PFSK-1 (cell line): ENCODE data around the gene KCNB1.

Experiments used
- FOXP2 ChIP-seq: optimal IDR thresholded peaks from 2 replicates; pipeline ENCODE3; 2011; ENCODE audit warnings: borderline replicate concordance, control low read depth, inconsistent platforms; ENCODE audit not compliant: insufficient read depth; ENCODE audit errors: extremely low read length, extremely low read depth
- POLR2AphosphoS5 ChIP-seq: IDR thresholded peaks from 2 replicates; pipeline ENCODE4 v1.6.1; 2012; ENCODE audit warnings: low read depth, mild to moderate bottlenecking, control low read depth, low read length, moderate library complexity
- SIN3A ChIP-seq: IDR thresholded peaks from 2 replicates; pipeline ENCODE4 v1.6.1; 2012; ENCODE audit warnings: mild to moderate bottlenecking, low read length, moderate library complexity, borderline replicate concordance; ENCODE audit not compliant: insufficient read depth
- TAF1 ChIP-seq: IDR thresholded peaks from 2 replicates; pipeline ENCODE4 v1.6.1; 2012; ENCODE audit warnings: low read length, control low read depth, borderline replicate concordance; ENCODE audit not compliant: insufficient read depth
- TF ChIP-seq, protein P1 (sequence below), 2 experiments: IDR thresholded peaks; 2 replicates each; pipeline versions ENCODE4 v1.6.1 to v1.8.0; 2011 to 2012; ENCODE audit warnings: low read depth in 2 of 2, low read length in 2 of 2, control low read depth in 1 of 2, inconsistent platforms in 1 of 2, mild to moderate bottlenecking in 1 of 2, moderate library complexity in 1 of 2; ENCODE audit not compliant: insufficient read depth in 1 of 2

The KCNB1 gene

DNA sequence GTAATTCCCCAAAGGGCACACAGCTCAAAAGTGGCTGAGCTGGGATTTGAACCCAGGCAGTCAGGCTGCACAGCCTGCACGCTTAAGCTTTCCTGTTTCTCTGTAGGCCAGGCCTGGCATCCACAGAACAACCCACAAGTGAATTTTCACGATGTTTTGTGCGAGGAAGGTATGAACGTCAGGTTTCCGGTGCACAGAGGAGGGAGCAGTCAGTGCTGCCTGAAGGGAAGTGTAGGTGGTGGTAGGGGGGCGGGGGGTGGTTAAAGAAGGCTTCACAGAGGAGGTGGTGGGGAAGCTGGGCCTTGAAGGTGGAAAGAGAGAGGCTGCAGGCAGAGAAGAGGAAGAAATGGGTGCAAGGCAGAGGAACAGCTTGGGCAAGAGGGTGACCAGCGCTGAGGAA lies 14.1 kb downstream of the KCNB1 start:
- TF ChIP-seq SIN3A, result no peak
- TF ChIP-seq, protein P1, sequence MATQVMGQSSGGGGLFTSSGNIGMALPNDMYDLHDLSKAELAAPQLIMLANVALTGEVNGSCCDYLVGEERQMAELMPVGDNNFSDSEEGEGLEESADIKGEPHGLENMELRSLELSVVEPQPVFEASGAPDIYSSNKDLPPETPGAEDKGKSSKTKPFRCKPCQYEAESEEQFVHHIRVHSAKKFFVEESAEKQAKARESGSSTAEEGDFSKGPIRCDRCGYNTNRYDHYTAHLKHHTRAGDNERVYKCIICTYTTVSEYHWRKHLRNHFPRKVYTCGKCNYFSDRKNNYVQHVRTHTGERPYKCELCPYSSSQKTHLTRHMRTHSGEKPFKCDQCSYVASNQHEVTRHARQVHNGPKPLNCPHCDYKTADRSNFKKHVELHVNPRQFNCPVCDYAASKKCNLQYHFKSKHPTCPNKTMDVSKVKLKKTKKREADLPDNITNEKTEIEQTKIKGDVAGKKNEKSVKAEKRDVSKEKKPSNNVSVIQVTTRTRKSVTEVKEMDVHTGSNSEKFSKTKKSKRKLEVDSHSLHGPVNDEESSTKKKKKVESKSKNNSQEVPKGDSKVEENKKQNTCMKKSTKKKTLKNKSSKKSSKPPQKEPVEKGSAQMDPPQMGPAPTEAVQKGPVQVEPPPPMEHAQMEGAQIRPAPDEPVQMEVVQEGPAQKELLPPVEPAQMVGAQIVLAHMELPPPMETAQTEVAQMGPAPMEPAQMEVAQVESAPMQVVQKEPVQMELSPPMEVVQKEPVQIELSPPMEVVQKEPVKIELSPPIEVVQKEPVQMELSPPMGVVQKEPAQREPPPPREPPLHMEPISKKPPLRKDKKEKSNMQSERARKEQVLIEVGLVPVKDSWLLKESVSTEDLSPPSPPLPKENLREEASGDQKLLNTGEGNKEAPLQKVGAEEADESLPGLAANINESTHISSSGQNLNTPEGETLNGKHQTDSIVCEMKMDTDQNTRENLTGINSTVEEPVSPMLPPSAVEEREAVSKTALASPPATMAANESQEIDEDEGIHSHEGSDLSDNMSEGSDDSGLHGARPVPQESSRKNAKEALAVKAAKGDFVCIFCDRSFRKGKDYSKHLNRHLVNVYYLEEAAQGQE (IDR thresholded peaks at IDR 0.05; ENCODE audit: insufficient read depth in 1 of 2, low read depth in 2 of 2, low read length in 2 of 2), result no peak
- no peak for TF ChIP-seq FOXP2
- TF ChIP-seq POLR2AphosphoS5, result no peak
- no peak for TF ChIP-seq TAF1

DNA sequence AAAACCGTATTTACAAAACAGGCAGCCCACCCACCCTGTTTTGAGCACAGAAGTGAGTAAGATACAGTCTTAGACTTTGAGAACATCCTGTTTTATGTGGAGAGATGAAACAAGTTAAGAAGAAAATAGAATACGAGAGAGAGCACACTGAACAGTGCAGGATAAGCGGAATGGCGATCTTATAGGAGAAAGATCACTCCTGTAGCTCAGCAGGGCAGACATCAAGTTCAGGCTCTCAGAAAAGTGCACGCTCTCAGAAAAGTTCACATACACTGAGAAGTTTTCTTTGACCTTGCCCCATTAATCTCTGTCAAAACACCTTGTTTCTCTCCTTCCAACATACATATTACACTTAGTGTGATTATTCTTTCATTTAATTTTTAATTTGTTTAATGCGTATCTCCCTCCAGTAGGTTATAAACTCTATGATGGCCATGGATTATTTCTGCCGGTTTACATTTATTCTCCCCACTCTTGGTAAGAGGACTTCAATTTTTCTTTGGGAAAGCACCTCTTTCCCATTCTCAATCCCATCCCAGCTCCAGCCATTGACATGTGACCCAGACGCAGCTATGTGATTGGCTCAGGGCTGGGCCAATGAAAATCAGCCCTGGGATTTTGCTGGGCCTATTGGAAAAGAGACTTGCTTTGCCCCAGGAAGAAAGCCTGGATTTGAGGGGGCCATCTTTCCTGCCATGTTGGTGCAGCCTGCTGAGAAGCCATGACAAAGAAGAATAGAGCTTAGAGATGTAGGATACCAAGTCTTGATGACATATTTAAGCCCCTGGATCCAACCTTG lies 16.2 kb downstream of the KCNB1 start:
- TF ChIP-seq FOXP2 (no peak), TAF1 (no peak), POLR2AphosphoS5 (no peak), SIN3A (no peak)
- TF ChIP-seq, protein P1 (IDR thresholded peaks at IDR 0.05; ENCODE audit: insufficient read depth in 1 of 2, low read depth in 2 of 2, low read length in 2 of 2), result no peak

DNA sequence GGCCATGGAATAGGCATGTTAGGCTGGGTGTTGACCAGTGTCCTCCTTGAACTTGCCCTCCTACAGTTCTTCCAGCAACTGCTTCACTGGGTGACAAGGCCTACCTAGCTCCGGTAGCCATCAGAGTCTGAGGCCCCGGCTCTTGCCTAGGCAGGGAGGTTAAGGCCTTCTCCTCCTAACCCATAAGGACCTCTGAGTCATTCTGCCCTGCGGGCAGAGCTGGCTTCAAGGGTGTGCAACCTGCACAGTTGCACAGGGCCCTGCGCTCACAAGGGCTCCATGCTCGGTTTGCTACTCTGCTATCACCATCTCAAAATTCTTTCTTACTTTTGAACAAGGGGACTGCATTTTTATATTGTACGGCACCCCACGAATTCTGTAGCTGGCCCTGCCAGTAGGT lies 17.9 kb downstream of the KCNB1 start:
- TF ChIP-seq, protein P1 (IDR thresholded peaks at IDR 0.05; ENCODE audit: insufficient read depth in 1 of 2, low read depth in 2 of 2, low read length in 2 of 2), result no peak
- no peak for TF ChIP-seq FOXP2

DNA sequence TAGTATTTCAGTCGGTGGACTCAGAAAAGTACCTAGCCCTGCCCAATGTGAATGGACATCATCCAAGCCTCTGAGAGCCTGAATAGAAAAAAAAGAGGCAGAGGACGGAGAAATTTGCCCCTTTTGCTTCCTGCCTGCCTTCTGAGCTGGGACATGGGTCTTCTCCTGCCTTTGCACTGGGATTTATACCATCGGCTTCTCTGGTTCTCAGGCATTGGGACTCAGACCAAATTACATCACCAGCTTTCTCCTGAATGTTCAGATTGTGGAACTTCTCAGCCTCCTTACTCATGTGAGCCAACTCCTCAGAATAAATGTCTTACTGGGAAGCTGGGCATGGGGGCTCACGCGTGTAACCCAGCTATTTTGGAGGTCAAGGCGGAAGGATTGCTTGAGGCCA lies 19.8 kb downstream of the KCNB1 start:
- TF ChIP-seq SIN3A, result no peak

DNA sequence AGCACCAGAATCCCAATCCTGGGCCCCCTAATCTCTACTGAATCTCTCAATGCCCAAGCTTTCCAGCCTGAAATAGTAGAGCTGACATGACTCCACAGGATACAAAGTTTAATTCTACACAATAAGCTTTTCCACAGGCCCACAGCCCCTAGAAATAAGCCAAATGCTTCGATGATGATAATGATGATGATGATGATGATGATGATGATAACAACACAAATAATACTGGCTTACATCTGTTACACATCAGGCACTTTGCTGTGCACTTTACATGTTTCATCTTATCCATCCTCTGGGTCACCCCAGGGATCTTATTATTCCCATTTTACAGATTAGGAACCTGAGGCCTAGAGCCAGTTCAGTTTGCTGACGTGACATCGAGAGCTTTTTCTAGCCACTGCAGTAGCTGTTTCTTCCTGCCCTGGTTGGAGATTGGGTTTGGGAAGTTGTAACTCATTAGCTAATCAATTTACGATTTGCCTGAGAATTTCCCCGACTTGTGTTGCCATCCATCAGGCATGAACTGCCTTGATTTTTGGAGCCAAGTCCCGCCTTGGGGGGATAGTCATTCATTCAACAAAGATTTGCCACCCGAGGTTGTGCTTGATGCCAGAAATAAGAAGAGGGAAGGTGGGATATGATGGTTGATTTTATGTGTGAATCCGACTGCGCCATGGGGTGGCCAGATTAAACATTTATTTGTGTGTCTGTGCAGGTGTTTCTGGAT lies 20.4 kb downstream of the KCNB1 start:
- TF ChIP-seq TAF1 (no peak), POLR2AphosphoS5 (no peak), SIN3A (no peak), FOXP2 (no peak)
- TF ChIP-seq, protein P1 (IDR thresholded peaks at IDR 0.05; ENCODE audit: insufficient read depth in 1 of 2, low read depth in 2 of 2, low read length in 2 of 2), result no peak
